Measurements from ENCODE around the gene RAP1GAP2.

- TF ChIP-seq CTCF (IDR thresholded peaks at IDR 0.05; ENCODE audit: low read length): no peak
- no peak for TF ChIP-seq EZH2 (IDR thresholded peaks at IDR 0.05; ENCODE audit: borderline replicate concordance, low read length)
These were observed 7.7 kb downstream of the RAP1GAP2 start for GRCh38 chr17:2803971-2804370.

Data from OCI-LY1 (cell line).